ENCODE measurements around the gene QPCTL. TPM values are rescaled to one million over a fixed set of nuclear protein-coding genes. Genes with fewer than 3 reads are reported as not detected.

The QPCTL gene
- total and polyA plus RNA-seq, 9 of the 15 experiments (the other 6 are each of a cell fraction or from before 2014, with no cell fraction given), result 0.99 to 31.3 (median 12.7) TPM

- TF ChIP-seq MBD2 (IDR thresholded peaks at IDR 0.05; ENCODE audit: borderline replicate concordance, low read depth) (peak; percentile 40; the same call in 1 of the 2 replicates), GABPA (tag; conservative IDR thresholded peaks at IDR 0.05; ENCODE audit: low read depth) (peak; percentile 34), ERF (CRISPR knock-in tag; IDR thresholded peaks at IDR 0.05) (no peak), PHF8 (IDR thresholded peaks at IDR 0.05; ENCODE audit: borderline replicate concordance, low read length) (peak; percentile 37; the same call in 1 of the 2 replicates), JUND (IDR thresholded peaks at IDR 0.05; ENCODE audit: borderline replicate concordance, low read depth, low read length) (no peak), JUND (tag; IDR thresholded peaks at IDR 0.05; ENCODE audit: borderline replicate concordance, low read depth, low read length) (peak; percentile 44; the same call in 2 of the 3 replicates), MAFG (tag; conservative IDR thresholded peaks at IDR 0.05) (no peak; the same call in 1 of the 2 replicates), HDAC1 (IDR thresholded peaks at IDR 0.05) (peak in 1 of 2 experiments; percentile 37; a peak in 1 of 4 replicates), POLR2AphosphoS5 (IDR thresholded peaks at IDR 0.05; ENCODE audit: control insufficient read depth, insufficient read depth, low read depth, low read length) (peak; percentile 74), ZBTB7A (IDR thresholded peaks at IDR 0.05; ENCODE audit: borderline replicate concordance, control insufficient read depth, low read depth, low read length) (peak; percentile 81; the same call in 1 of the 2 replicates), ZC3H8 (IDR thresholded peaks at IDR 0.05) (no peak), RBFOX2 (IDR thresholded peaks at IDR 0.05; ENCODE audit: low read depth, low read length) (peak; percentile 73), DPF2 (IDR thresholded peaks at IDR 0.05) (peak; percentile 66; the same call in 1 of the 2 replicates), EGR1 (conservative IDR thresholded peaks at IDR 0.05) (peak; percentile 68), NCOA1 (IDR thresholded peaks at IDR 0.05; ENCODE audit: low read depth) (no peak), HDAC3 (IDR thresholded peaks at IDR 0.05; ENCODE audit: borderline replicate concordance, partially characterized antibody) (no peak)
- TF ChIP-seq, protein P1, sequence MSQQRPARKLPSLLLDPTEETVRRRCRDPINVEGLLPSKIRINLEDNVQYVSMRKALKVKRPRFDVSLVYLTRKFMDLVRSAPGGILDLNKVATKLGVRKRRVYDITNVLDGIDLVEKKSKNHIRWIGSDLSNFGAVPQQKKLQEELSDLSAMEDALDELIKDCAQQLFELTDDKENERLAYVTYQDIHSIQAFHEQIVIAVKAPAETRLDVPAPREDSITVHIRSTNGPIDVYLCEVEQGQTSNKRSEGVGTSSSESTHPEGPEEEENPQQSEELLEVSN (IDR thresholded peaks at IDR 0.05; ENCODE audit: borderline replicate concordance in 1 of 2, extremely low read depth in 1 of 2, insufficient read depth in 1 of 2, insufficient read length in 1 of 2, low read depth in 1 of 2, low read length in 1 of 2, poor library complexity in 1 of 2, severe bottlenecking in 1 of 2), result peak in 1 of 2 experiments; percentile 7
Measured at GRCh38 chr19:45667620-45668341, 24.7 kb upstream of the QPCTL start, which contains the start of gene GIPR (continued).

Measured in K562 (cell line).